ENCODE results near the gene ILDR1. TPM values are rescaled to one million over a fixed set of nuclear protein-coding genes. Genes with fewer than 3 reads are reported as not detected.

Gene ILDR1
- total RNA-seq, 1 donor from 2014 or later: not detected

DNA sequence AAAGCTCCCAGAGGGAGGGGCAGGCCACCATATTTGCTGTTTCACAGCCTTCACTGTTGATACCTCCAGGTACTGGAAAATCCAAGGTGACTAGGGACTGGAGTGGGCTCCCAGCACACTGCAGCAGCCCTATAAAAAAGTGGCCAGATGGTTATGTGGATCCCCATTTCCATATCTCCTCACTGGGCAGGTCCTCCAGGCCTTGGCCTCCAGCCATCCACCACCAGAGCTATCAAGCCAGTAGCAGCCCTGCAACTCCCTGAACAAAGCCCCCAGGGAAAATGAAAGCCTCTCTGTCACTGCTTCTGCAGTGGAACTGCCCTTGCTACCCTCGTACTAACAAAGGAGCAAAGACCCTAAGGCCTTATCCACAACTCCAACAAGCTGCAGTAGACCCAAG is 58.4 kb downstream of the ILDR1 start:
- Mint-ChIP-seq H3K4me1 (ENCODE audit: low read depth) (no peaks in the 10 kb centered on the region), H3K9me3 (ENCODE audit: low read depth) (peaks cover 20% of the 10 kb centered on the region), H3K4me3 (ENCODE audit: unreplicated experiment) (no peak overlapping the region), H3K36me3 (ENCODE audit: low read depth) (peaks cover 2% of the 10 kb centered on the region), H3K27me3 (ENCODE audit: low read depth) (peaks cover 8% of the 10 kb centered on the region), H3K27ac (ENCODE audit: unreplicated experiment) (no peak overlapping the region)
- no peak for TF ChIP-seq CTCF (IDR thresholded peaks at IDR 0.05)
- DNase-seq (ENCODE audit: low spot score): no peak

GRCh38 chr3:121962443-121962842 is 59.6 kb downstream of the ILDR1 start:
- Mint-ChIP-seq H3K4me1 (ENCODE audit: low read depth) (no peaks in the 10 kb centered on the region), H3K9me3 (ENCODE audit: low read depth) (peaks cover 20% of the 10 kb centered on the region), H3K27me3 (ENCODE audit: low read depth) (peaks cover 8% of the 10 kb centered on the region), H3K4me3 (ENCODE audit: unreplicated experiment) (no peak overlapping the region), H3K27ac (ENCODE audit: unreplicated experiment) (no peak overlapping the region), H3K36me3 (ENCODE audit: low read depth) (peaks cover 2% of the 10 kb centered on the region)
- DNase-seq (ENCODE audit: low spot score): no peak
- TF ChIP-seq CTCF (IDR thresholded peaks at IDR 0.05): no peak

DNA sequence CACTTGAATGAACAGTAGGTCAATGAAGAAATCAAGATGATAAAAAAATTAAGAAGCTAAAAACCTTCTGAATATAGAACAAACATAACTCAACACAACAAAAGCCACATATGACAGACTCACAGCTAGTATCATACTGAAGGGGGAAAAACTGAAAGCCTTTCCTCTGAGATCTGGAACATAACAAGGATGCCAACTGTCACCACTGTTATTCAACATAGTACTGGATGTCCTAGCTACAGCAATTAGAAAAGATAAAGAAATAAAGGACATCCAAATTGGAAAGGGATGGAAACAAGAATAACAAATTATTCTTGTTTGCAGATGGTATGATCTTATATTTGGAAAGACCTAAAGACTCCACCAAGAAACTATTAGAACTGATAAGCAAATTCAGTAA is 60.8 kb downstream of the ILDR1 start:
- peaks cover 2% of the 10 kb centered on the region for H3K27me3 Mint-ChIP-seq (ENCODE audit: low read depth)
- no peak overlapping the region for H3K27ac Mint-ChIP-seq (ENCODE audit: unreplicated experiment)
- no peaks in the 10 kb centered on the region for H3K4me1 Mint-ChIP-seq (ENCODE audit: low read depth)
- H3K36me3 Mint-ChIP-seq (ENCODE audit: low read depth): peaks cover 1% of the 10 kb centered on the region
- no peak overlapping the region for H3K4me3 Mint-ChIP-seq (ENCODE audit: unreplicated experiment)
- DNase-seq (ENCODE audit: low spot score): no peak
- H3K9me3 Mint-ChIP-seq (ENCODE audit: low read depth): peaks cover 15% of the 10 kb centered on the region
- TF ChIP-seq CTCF (IDR thresholded peaks at IDR 0.05): no peak

- no peak for TF ChIP-seq CTCF (IDR thresholded peaks at IDR 0.05)
- DNase-seq (ENCODE audit: low spot score): no peak
- H3K9me3 Mint-ChIP-seq (ENCODE audit: low read depth): no peaks in the 10 kb centered on the region
- no peaks in the 10 kb centered on the region for H3K27me3 Mint-ChIP-seq (ENCODE audit: low read depth)
- no peak overlapping the region for H3K4me3 Mint-ChIP-seq (ENCODE audit: unreplicated experiment)
- no peaks in the 10 kb centered on the region for H3K36me3 Mint-ChIP-seq (ENCODE audit: low read depth)
- H3K27ac Mint-ChIP-seq (ENCODE audit: unreplicated experiment): no peak overlapping the region
- no peaks in the 10 kb centered on the region for H3K4me1 Mint-ChIP-seq (ENCODE audit: low read depth)
These were observed 63.2 kb downstream of the ILDR1 start for GRCh38 chr3:121958801-121959200.

DNA sequence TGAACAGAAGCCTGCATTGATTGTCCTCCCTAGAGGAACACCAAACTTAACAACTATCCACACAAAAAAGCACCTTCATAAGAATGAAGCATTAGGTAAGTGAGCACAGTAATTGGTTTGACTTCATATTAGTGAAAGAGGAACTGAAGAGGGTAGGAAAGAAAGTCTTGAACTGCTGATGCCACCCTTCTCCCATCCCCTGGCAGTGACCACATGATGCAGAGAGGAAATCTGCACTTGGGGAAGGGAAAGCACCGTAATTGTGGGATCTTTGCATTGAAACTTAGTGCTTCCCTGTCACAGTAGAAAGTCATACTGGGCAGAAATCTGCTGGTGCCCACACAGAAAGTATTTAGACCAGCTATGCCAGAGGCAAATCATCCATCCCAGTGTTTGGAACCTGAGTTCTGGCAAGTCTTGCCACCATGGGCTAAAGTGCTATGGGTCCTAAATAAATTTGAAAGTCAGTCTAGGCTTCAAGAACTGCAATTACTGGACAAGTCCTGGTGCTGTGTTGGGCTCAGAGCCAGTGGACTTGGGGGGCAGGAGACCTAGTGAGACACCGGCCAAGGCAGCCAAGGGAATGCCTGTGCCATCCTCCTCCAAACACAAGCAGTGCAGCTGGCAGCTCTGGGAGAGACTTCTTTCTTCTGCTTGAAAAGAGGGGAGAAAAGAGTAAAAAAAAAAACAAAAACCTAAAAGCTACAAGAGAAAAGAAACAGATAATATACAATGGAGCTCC is 64.2 kb downstream of the ILDR1 start:
- H3K36me3 Mint-ChIP-seq (ENCODE audit: low read depth): no peaks in the 10 kb centered on the region
- H3K4me1 Mint-ChIP-seq (ENCODE audit: low read depth): no peaks in the 10 kb centered on the region
- DNase-seq (ENCODE audit: low spot score): no peak
- no peak overlapping the region for H3K4me3 Mint-ChIP-seq (ENCODE audit: unreplicated experiment)
- no peak overlapping the region for H3K27ac Mint-ChIP-seq (ENCODE audit: unreplicated experiment)
- no peaks in the 10 kb centered on the region for H3K9me3 Mint-ChIP-seq (ENCODE audit: low read depth)
- TF ChIP-seq CTCF (IDR thresholded peaks at IDR 0.05): no peak
- no peaks in the 10 kb centered on the region for H3K27me3 Mint-ChIP-seq (ENCODE audit: low read depth)

All from chondrocyte (in vitro differentiated cells).